ENCODE results near the gene PPP4R1. TPM values are rescaled to one million over a fixed set of nuclear protein-coding genes. Genes with fewer than 3 reads are reported as not detected.

Gene PPP4R1
- total RNA-seq, 1 experiment from 2014 or later = 65.2 TPM

GRCh38 chr18:9577361-9577760 lies 37.0 kb downstream of the PPP4R1 start:
- intact Hi-C loops (cut with micrococcal nuclease; ENCODE audit: unreplicated experiment) = no loop called here
- CTCF ChIA-PET = no interaction called here
- POLR2A ChIA-PET (ENCODE audit: low non-redundant PET) = no interaction called here
- H3K27ac ChIP-seq (ENCODE audit: low read depth, low read length, poor library complexity, severe bottlenecking) = no peak overlapping the region
- no TSS peak for BruUV-seq (replicated peaks)
- H3K4me3 ChIP-seq (ENCODE audit: low read depth, low read length, poor library complexity, severe bottlenecking) = no peak overlapping the region
- no peaks in the 10 kb centered on the region for H3K4me1 ChIP-seq (ENCODE audit: insufficient read depth, low read length, poor library complexity, severe bottlenecking)
- H3K27me3 ChIP-seq (replicated peaks; ENCODE audit: insufficient read depth, low read depth, low read length, poor library complexity) = no peaks in the 10 kb centered on the region
- H3K9me3 ChIP-seq (ENCODE audit: low read depth, low read length, poor library complexity, severe bottlenecking) = peaks cover 8% of the 10 kb centered on the region
- TF ChIP-seq EZH2 (IDR thresholded peaks at IDR 0.05; ENCODE audit: borderline replicate concordance, low read depth, low read length, poor library complexity, severe bottlenecking) (no peak), CTCF (conservative IDR thresholded peaks at IDR 0.05; ENCODE audit: low read depth, low read length) (no peak)
- peaks cover 31% of the 10 kb centered on the region for H3K36me3 ChIP-seq (ENCODE audit: insufficient read depth, low read length, poor library complexity, severe bottlenecking)
- no peak for DNase-seq (ENCODE audit: low spot score)

- intact Hi-C loops (cut with micrococcal nuclease; ENCODE audit: unreplicated experiment) = no loop called here
- H3K4me3 ChIP-seq (ENCODE audit: low read depth, low read length, poor library complexity, severe bottlenecking) = no peak overlapping the region
- H3K27ac ChIP-seq (ENCODE audit: low read depth, low read length, poor library complexity, severe bottlenecking) = no peak overlapping the region
- H3K4me1 ChIP-seq (ENCODE audit: insufficient read depth, low read length, poor library complexity, severe bottlenecking) = no peaks in the 10 kb centered on the region
- ChIA-PET POLR2A (ENCODE audit: low non-redundant PET) (no interaction called here), CTCF (no interaction called here)
- DNase-seq (ENCODE audit: low spot score) = peak; percentile 31
- H3K27me3 ChIP-seq (replicated peaks; ENCODE audit: insufficient read depth, low read depth, low read length, poor library complexity) = no peaks in the 10 kb centered on the region
- peaks cover 18% of the 10 kb centered on the region for H3K36me3 ChIP-seq (ENCODE audit: insufficient read depth, low read length, poor library complexity, severe bottlenecking)
- no peaks in the 10 kb centered on the region for H3K9me3 ChIP-seq (ENCODE audit: low read depth, low read length, poor library complexity, severe bottlenecking)
- no TSS peak for BruUV-seq (replicated peaks)
- TF ChIP-seq EZH2 (IDR thresholded peaks at IDR 0.05; ENCODE audit: borderline replicate concordance, low read depth, low read length, poor library complexity, severe bottlenecking) (no peak), CTCF (conservative IDR thresholded peaks at IDR 0.05; ENCODE audit: low read depth, low read length) (0 out of 2 replicates have a peak, but pooled peaks have one; percentile 23)
These were observed 38.8 kb downstream of the PPP4R1 start for GRCh38 chr18:9575558-9575957.

GRCh38 chr18:9574473-9575115 lies 39.8 kb downstream of the PPP4R1 start:
- no TSS peak for BruUV-seq (replicated peaks)
- no peak for DNase-seq (ENCODE audit: low spot score)
- ChIA-PET POLR2A (ENCODE audit: low non-redundant PET) (no interaction called here), CTCF (no interaction called here)
- intact Hi-C loops (cut with micrococcal nuclease; ENCODE audit: unreplicated experiment) = no loop called here
- H3K27me3 ChIP-seq (replicated peaks; ENCODE audit: insufficient read depth, low read depth, low read length, poor library complexity) = no peaks in the 10 kb centered on the region
- H3K36me3 ChIP-seq (ENCODE audit: insufficient read depth, low read length, poor library complexity, severe bottlenecking) = peaks cover 26% of the 10 kb centered on the region
- TF ChIP-seq CTCF (conservative IDR thresholded peaks at IDR 0.05; ENCODE audit: low read depth, low read length) = no peak
- no peak for TF ChIP-seq EZH2 (IDR thresholded peaks at IDR 0.05; ENCODE audit: borderline replicate concordance, low read depth, low read length, poor library complexity, severe bottlenecking)
- H3K27ac ChIP-seq (ENCODE audit: low read depth, low read length, poor library complexity, severe bottlenecking) = no peak overlapping the region
- H3K9me3 ChIP-seq (ENCODE audit: low read depth, low read length, poor library complexity, severe bottlenecking) = no peaks in the 10 kb centered on the region
- no peaks in the 10 kb centered on the region for H3K4me1 ChIP-seq (ENCODE audit: insufficient read depth, low read length, poor library complexity, severe bottlenecking)
- H3K4me3 ChIP-seq (ENCODE audit: low read depth, low read length, poor library complexity, severe bottlenecking) = no peak overlapping the region

Data from A673 (cell line).